DND-41 (cell line): ENCODE measurements around the gene CEACAM4.

ENCODE experiments used
- ATAC-seq: fragments of 200-7000 bp; cut with Tn5 transposase; 3 replicates; pipeline ENCODE4 v1.9.1; 2021; ENCODE audit warnings: low read depth; ENCODE audit not compliant: insufficient read depth
- DNase-seq: peaks from one replicate; pipeline ENCODE4 v3.0.0-alpha.2; 2020
- H2AFZ ChIP-seq: 2 replicates; pipeline ENCODE4 v1.6.0; 2012; ENCODE audit warnings: low read depth, low read length
- H3K27ac ChIP-seq: 2 replicates; pipeline ENCODE4 v1.5.1; 2012; ENCODE audit warnings: low read length, inconsistent platforms
- H3K27me3 ChIP-seq: fragments of 200-600 bp; sonication (generic); 2 replicates; pipeline ENCODE4 v1.6.0; 2012; ENCODE audit warnings: low read length, mild to moderate bottlenecking, inconsistent platforms; ENCODE audit not compliant: insufficient read depth, poor library complexity
- H3K36me3 ChIP-seq: 2 replicates; pipeline ENCODE4 v1.5.1; 2012; ENCODE audit warnings: low read length, inconsistent platforms; ENCODE audit not compliant: insufficient read depth
- H3K4me1 ChIP-seq: 2 replicates; pipeline ENCODE4 v1.5.1; 2012; ENCODE audit warnings: mild to moderate bottlenecking, low read length; ENCODE audit not compliant: insufficient read depth
- H3K4me2 ChIP-seq: 2 replicates; pipeline ENCODE4 v1.6.0; 2012; ENCODE audit warnings: mild to moderate bottlenecking, moderate library complexity, low read length, inconsistent platforms; ENCODE audit not compliant: insufficient read depth
- H3K4me3 ChIP-seq, 2 experiments: fragments of 200-600 bp in 1 of 2; shearing (Covaris generic) in 1 of 2; 2 replicates each; pipeline ENCODE4 v1.5.1; 2012 to 2016; ENCODE audit warnings: inconsistent platforms in 2 of 2, low read length in 2 of 2, mild to moderate bottlenecking in 2 of 2, low read depth in 1 of 2, moderate library complexity in 1 of 2
- H3K79me2 ChIP-seq: 2 replicates; pipeline ENCODE4 v1.6.0; 2012; ENCODE audit warnings: low read length, inconsistent platforms; ENCODE audit not compliant: insufficient read depth
- H3K9ac ChIP-seq: 2 replicates; pipeline ENCODE4 v1.6.0; 2012; ENCODE audit warnings: low read depth, mild to moderate bottlenecking, inconsistent platforms, low read length, moderate library complexity
- H3K9me3 ChIP-seq: 2 replicates; pipeline ENCODE4 v1.5.1; 2012; ENCODE audit warnings: low read length, moderate library complexity, mild to moderate bottlenecking, inconsistent platforms; ENCODE audit not compliant: insufficient read depth, severe bottlenecking
- H4K20me1 ChIP-seq: 2 replicates; pipeline ENCODE4 v1.6.0; 2012; ENCODE audit warnings: low read length; ENCODE audit not compliant: insufficient read depth
- CTCF ChIP-seq: IDR thresholded peaks from 2 replicates; pipeline ENCODE4 v1.5.1; 2012; ENCODE audit warnings: borderline replicate concordance, low read length, moderate library complexity, mild to moderate bottlenecking; ENCODE audit not compliant: poor library complexity, severe bottlenecking; ENCODE audit errors: extremely low read depth
- EZH2 ChIP-seq: IDR thresholded peaks from 3 replicates; pipeline ENCODE4 v1.6.1; 2012; ENCODE audit warnings: borderline replicate concordance, low read depth, mild to moderate bottlenecking, moderate library complexity, low read length, inconsistent platforms; ENCODE audit not compliant: severe bottlenecking

The CEACAM4 gene

DNA sequence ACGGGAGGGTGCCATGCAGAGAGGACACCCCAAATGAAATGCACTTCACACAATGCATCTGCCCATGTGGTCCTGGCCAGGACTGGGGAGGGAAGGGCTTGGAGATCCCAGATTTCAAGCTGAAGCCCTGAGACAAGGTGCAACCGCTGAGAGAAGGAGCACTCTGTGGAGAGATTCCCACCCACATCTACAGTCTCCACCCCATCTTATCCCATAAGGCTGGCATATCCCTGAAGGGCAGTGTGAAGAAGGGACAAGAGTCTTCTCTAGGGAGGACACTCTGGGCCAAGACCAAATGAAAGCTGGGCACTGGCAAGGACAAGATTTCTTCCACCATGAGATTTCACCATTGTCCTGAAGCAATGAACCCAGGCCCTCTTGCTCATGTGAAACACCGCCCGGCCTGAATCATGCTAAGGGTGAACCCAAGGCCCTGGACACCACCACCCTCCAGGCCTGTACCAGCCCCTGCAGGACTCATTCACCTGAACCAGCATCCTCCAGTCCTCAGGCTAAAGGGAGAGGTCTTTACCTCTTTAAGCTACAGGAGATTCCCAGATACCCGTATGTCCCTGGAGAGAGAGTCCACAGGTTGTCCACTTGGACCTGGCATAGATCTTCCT lies 20.5 kb downstream of the CEACAM4 start:
- no peaks in the 10 kb centered on the region for H3K79me2 ChIP-seq
- H3K4me3 ChIP-seq = no peak overlapping the region
- no peaks in the 10 kb centered on the region for H3K36me3 ChIP-seq
- H3K27me3 ChIP-seq = peaks cover 10% of the 10 kb centered on the region
- no peak for ATAC-seq
- H3K4me2 ChIP-seq = no peak overlapping the region
- H3K4me1 ChIP-seq = no peaks in the 10 kb centered on the region
- TF ChIP-seq EZH2 = no peak
- TF ChIP-seq CTCF = no peak
- no peaks in the 10 kb centered on the region for H3K9me3 ChIP-seq
- DNase-seq = no peak
- H3K27ac ChIP-seq = no peak overlapping the region
- H2AFZ ChIP-seq = no peak overlapping the region
- no peak overlapping the region for H3K9ac ChIP-seq
- H4K20me1 ChIP-seq = no peaks in the 10 kb centered on the region

DNA sequence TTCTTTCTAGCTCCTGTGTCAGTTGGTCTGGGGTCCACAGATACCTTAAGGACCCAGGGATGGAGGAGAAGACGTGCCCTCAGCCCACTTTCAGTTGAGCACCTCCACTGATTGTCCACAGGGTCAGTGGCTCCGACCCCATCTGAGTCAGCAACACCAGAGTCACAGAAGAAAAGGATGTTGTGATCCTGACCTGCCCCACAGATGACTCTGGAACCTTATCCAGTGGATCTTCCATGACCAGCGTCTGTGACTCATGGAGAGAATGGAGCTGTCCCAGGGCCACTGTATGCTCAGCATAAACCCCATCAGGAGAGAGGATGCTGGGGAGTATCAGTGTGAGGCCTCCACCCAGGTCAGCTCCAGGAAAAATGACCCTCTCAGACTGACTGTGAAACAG lies 22.0 kb downstream of the CEACAM4 start:
- TF ChIP-seq EZH2 (no peak), CTCF (no peak)
- Histone ChIP-seq H3K36me3 (no peaks in the 10 kb centered on the region), H3K4me1 (no peaks in the 10 kb centered on the region), H3K9ac (no peak overlapping the region), H3K9me3 (no peaks in the 10 kb centered on the region), H3K4me2 (no peak overlapping the region), H2AFZ (no peak overlapping the region), H3K27me3 (peaks cover 10% of the 10 kb centered on the region), H4K20me1 (no peaks in the 10 kb centered on the region), H3K27ac (no peak overlapping the region), H3K79me2 (no peaks in the 10 kb centered on the region), H3K4me3 (no peak overlapping the region)
- ATAC-seq (no peak), DNase-seq (no peak)

- Histone ChIP-seq H3K27ac (no peak overlapping the region), H3K9ac (no peak overlapping the region), H4K20me1 (no peaks in the 10 kb centered on the region), H3K4me3 (no peak overlapping the region), H3K36me3 (no peaks in the 10 kb centered on the region), H3K79me2 (no peaks in the 10 kb centered on the region), H3K27me3 (peaks cover 10% of the 10 kb centered on the region), H2AFZ (no peak overlapping the region), H3K4me2 (no peak overlapping the region), H3K4me1 (no peaks in the 10 kb centered on the region), H3K9me3 (no peaks in the 10 kb centered on the region)
- DNase-seq = no peak
- TF ChIP-seq EZH2 (no peak), CTCF (no peak)
- ATAC-seq = no peak
These were observed 25.1 kb downstream of the CEACAM4 start for GRCh38 chr19:41601771-41602170.
